Left forelimb (tissue), 1 donor: Measurements from ENCODE around the gene DOC2A.

ENCODE experiments used
- DNase-seq: peaks from one replicate; pipeline ENCODE4 v3.0.0-alpha.2; 2018; ENCODE audit warnings: low spot score

The DOC2A gene

GRCh38 chr16:30005341-30006094 lies 5.3 kb downstream of the DOC2A start:
- no peak for DNase-seq

GRCh38 chr16:30004811-30005242 lies 6.0 kb downstream of the DOC2A start:
- no peak for DNase-seq

DNA sequence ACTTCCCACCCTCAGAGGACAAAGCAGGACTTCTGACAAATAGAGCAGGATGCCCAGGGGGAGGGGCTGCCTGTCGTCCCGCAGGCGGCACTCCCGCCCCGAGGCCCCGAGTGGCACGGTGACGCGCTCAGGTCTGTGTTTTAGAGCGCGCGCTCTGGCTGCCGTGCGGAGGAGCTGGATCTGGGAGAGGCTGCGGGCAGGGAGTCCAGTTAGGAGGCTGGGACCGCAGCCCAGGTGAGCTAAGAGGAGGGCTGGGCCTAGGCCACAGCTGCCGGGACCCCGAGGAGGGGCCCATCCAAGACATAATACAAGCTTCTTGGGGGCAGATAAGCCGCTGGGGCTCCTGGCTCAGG lies 6.4 kb downstream of the DOC2A start:
- DNase-seq = no peak

- no peak for DNase-seq
Observed at GRCh38 chr16:30003670-30004423, 7.0 kb downstream of the DOC2A start.

DNA sequence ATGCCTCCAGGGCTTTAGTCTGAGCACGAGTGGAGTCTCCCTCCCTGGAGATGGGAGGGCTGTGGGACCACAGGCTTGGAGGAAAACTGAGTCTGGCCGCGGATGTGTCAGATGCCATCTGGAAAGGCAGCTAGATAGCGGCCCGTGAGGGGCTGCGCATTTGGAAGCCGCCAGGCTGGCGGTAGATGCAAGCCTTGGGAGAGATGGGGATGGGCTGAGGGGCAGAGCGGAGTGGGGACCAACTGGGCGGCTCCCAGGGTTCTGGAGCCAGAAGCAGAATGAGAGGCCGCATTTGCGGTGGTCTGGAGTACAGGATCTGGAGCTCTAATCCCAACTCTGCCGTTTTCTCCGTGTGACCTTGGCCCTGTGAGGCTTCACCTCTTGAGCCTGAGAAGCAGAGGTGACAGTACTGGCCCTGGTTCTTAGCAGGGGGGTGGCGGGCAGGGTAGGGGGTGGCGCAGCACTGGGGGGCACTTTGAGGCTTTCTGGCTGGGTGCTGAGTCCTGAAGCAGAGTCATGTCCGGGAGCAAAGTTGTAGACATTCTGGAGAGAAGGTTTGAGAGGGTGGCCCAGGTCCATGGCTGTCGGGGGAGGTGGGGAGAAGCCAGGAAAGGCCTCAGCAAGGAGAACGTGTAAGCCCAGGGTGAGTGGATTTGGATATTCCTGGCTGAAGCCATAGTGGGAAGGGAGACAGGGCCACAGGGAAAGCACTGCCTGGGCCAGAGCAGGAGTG lies 8.0 kb downstream of the DOC2A start:
- no peak for DNase-seq

DNA sequence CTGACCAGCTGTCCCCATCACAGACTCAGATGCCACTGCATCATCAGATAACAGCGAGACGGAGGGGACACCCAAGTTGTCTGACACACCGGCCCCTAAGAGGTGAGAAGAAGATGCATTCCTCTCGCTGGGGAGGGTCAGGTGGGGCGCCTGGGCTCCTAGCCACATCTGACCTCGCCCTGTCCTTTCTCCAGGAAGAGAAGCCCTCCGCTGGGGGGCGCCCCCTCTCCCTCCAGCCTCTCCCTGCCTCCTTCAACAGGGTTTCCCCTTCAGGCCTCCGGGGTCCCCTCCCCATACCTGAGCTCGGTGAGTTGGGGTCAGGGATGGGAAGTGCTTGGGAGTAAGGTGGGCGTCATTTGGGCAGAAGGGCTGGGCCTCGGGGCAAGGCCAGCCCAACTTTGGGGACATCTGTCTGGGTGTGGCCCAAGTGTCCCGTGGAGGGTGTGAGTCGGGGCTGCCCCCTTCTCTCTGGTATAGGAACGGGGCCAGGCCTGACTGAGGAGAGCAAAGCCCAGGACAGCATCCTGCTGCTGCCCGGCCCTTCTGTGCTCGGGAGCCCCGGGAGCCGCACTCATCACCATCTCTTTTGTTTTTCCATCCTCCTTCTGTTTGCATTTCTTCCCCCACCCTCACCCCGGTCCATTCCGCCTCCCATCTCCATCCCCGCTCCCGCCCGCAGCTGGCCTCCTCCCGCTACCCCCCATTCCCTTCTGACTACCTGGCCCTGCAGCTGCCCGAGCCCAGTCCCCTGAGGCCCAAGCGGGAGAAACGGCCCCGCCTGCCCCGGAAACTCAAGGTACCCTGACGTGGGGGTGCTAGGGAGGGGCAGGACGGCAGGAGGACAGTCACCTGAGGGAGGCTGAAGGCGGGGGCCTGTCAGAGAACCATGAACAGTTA lies 9.8 kb downstream of the DOC2A start:
- DNase-seq = peak; percentile 60

DNA sequence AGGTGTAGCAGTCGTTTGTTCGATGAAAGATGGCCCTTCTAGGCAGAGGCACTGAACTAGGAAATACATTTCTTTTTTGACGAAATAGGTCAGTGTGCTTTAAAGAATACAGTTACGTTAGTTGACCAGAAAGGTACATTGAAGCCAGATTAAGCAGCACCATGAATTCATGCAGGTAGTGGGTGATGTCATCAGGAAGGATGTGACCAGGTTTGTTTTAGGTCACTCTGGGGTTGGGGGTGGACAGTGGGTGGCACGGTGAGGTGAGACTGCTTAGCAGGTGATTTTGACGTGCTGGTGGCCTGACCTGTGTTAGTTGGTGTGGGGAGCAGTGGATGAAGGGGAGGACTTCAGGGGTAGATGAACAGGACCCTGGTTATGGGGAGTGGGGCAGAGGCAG lies 11.2 kb downstream of the DOC2A start:
- DNase-seq = no peak

- no peak for DNase-seq
Observed at GRCh38 chr16:29996766-29997250, 14.0 kb downstream of the DOC2A start.

GRCh38 chr16:29995911-29996765 lies 14.7 kb downstream of the DOC2A start, which contains the start of gene INO80E:
Gene INO80E (plus strand): TSS chr16:29996241. CDS start chr16:29996311, 70 bp downstream.
- peak; percentile 99 for DNase-seq

- peak; percentile 93 for DNase-seq
Observed at GRCh38 chr16:29995324-29995910, 15.4 kb downstream of the DOC2A start, which contains the start of gene HIRIP3. Gene HIRIP3 (minus strand): TSS chr16:29995617. CDS start chr16:29995605, 12 bp downstream.

DNA sequence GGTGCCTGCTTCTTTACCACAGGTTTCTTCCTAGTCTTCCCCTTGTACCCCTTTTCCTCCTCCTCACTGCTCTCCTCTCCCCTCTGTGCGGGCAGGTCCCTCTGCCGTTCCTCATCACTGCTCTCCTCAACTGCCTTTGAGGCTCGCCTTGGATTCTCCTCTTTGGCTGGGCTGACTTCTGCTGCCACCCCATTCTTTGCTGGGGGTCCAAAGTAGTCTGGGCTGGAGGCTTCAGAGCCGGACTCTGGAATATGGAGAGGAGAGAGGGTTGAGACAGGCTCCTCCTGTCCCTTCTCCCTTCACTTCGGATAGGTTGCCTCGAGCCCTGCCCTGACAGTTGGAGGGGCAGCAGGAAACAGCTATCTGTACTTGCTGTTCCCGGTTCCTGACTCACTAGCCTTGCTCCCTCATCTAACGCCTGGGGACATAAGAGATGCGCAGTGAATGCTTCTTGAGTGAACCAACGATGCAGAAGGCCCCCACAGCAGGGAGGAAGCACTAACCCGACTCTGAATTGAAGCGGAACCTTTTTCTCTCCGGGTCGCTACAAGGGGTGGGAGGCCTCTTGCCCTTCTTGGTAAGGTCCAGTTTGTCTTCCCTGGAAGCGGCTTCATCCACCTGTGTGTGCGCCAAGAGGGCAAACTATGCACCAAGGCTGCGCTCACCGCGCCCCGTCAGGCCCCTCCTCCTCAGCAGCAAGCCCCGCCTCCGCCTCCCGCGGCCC lies 16.1 kb downstream of the DOC2A start:
- peak; percentile 60 for DNase-seq

DNA sequence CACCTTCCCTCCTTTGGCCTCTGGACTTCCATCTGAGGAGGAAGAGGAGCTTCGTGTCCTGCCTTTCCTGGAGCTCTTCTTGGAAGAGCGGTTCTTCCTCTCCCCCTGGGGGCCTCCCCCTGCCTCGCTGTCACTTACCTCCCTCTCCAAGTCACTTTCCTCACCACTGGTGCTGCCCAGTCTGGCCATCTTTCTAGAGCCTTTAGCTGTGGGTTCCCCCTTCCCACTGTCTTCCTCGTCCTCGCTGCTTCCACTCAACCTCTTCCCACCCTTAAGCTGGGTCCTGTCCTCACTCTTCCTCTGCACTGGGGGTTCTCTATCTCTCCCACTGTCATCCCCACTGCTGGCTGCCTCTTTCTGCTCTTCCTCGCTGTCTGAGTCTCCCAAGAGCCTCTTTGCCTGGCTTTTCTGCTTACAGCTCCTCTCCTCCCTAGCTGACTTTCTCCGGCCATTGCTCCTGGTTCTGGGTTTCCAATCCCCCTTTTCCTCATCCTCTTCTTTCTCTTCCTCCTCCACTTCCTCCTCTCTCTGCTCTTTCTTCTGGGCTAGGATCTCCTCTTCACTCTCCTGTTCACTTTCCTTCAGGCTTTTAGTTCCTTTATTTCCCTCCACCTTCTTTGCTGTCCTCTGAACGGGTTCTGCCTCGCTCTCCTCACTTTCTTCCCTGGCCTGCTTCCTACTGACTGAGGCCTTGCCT lies 16.8 kb downstream of the DOC2A start:
- no peak for DNase-seq

DNA sequence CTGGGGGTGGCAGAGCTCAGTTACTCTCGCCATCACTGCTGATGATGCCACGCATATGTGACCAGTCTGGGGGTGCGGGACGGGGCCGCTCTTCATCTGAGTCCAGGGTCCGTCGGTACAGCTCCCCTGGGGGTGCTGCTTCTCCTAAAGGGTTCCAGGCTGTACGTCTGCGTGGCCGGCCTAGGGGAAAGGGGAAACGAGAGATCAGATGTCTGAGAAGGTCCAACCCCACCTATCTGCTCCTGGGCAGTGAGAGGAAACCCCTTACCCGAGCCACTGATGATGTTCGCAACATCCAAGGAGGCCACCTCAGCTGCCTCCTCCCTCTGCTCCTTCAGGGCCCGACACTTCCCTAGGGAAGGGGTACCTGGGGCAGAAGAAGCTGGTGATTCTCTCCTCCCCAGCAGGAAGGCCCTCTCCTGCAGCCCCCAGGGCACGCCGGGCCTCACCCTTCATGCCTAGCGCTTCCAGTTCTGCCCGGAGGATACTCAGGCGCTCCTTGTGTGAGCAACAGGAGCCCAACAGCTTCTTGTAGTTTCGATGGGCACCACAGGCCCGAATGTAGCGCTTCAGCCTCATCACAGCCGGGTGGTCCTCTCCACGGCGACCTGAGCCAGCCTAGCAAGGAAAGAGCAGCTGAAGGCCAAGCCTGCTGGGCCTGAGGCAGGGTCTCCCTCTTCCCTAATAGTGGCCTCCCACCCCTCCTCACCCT lies 17.5 kb downstream of the DOC2A start:
- peak; percentile 46 for DNase-seq

- DNase-seq = no peak
Observed at GRCh38 chr16:29992344-29992967, 18.4 kb downstream of the DOC2A start.

DNA sequence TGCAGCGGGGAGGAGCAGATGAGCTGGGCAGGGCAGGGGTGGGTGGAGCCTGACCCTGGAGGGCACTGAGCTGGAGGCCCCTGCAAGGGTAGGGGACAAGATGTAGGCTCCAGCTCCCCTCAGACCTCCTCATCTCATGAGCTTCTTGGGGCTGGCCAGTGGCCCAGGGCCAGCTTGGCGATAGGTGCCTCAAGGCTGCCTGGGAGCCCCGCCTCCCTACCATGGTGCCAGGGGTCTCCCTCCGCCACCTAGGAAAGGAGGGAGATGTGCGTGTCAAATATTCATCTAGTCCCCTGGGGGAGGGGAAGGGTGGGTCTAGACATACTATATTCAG lies 19.3 kb downstream of the DOC2A start:
- no peak for DNase-seq

DNA sequence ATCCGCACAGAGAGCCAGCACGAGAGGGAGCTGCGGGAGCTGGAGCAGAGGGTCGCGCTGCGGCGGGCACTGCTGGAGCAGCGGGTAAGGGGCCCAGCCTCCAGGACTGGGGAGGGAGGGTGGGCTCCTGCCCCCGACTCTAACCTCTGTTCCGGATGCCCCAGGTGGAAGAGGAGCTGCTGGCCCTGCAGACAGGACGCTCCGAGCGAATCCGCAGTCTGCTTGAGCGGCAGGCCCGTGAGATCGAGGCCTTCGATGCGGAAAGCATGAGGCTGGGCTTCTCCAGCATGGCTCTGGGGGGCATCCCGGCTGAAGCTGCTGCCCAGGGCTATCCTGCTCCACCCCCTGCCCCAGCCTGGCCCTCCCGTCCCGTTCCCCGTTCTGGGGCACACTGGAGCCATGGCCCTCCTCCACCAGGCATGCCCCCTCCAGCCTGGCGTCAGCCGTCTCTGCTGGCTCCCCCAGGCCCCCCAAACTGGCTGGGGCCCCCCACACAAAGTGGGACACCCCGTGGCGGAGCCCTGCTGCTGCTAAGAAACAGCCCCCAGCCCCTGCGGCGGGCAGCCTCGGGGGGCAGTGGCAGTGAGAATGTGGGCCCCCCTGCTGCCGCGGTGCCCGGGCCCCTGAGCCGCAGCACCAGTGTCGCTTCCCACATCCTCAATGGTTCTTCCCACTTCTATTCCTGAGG lies 19.8 kb downstream of the DOC2A start:
- no peak for DNase-seq

GRCh38 chr16:29990034-29990433 lies 20.8 kb downstream of the DOC2A start:
- DNase-seq = no peak
